HTERT RPE-1 (cell line): Measurements from ENCODE around the gene USP49.

Experiments used
- in situ Hi-C: fragments of 300-500 bp; cut with MboI; formaldehyde crosslinking; loops from 4 replicates; pipeline ENCODE4 v1.14.3; 2020; ENCODE audit warnings: low sequenced_read_pairs

USP49 gene

DNA sequence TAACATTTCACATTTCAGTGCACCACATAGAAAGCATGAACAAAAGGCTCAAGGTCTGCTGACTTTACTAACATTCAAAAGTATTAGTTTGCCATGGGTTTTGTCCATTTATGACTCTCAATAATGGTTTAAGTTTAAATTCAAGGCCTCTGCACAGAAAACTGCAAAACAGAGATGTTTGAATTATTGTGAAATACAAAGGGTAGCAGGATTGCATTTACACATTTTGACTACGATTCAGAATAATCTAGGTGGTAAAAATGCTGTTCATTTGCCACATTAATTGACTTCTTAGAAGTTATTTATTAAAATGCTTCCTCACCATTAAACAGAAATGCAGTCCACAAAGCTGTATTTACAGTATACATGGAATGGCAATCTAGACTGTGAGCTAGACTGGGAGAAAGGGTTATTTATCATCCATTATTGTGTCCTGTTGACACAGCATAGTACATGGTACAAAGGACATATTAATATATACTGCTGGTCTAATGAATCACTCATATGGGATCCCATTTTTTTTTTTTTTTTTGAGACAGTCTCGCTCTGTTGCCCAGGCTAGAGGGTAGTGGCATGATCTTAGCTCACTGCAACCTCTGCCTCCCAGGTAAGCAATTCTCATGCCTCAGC, 18.0 kb downstream of the USP49 start:
- in situ Hi-C loops, result no loop called here

DNA sequence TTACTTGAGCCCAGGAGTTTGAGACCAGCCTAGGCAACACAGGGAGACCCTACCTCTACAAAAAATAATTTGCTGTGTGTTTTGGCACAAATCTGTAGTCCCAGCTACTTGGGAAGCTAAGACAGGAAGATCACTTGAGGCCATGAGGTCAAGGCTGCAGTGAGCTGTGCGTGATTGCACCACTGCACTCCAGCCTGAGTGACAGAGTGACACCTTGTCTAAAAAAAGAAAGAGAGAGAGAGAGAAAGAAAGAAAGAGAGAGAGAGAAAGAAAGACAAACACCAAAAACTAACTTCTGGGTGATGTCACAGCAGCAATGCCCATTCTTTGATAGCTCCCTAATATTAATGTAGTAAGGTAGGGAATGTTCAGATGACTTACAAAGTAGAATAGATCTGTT, 20.4 kb downstream of the USP49 start:
- in situ Hi-C loops, result no loop called here

- in situ Hi-C loops, result no loop called here
These were observed 23.0 kb downstream of the USP49 start for GRCh38 chr6:41872147-41872546.

- in situ Hi-C loops, result no loop called here
These were observed 23.5 kb downstream of the USP49 start for GRCh38 chr6:41871691-41872090.

GRCh38 chr6:41859356-41859755, 35.8 kb downstream of the USP49 start:
- in situ Hi-C loops, result no loop called here

DNA sequence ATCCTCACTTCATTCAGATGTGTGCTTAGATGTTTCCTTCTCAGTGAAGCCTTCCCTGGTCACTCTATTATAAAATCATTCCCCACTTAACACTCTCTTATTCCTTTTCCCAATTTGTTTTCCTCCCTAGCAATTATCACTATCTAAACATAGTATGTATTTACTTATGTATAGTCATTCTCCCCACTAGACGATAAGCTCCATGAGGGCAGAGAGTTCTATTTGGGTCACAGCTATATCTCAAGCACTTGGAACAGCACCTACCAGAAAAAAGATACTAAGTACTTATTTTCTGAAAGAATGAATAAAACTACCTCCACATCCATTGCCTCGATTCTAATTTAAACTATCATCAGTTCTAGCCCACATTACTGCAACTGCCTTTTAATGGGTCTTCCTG, 36.5 kb downstream of the USP49 start:
- in situ Hi-C loops, result no loop called here

DNA sequence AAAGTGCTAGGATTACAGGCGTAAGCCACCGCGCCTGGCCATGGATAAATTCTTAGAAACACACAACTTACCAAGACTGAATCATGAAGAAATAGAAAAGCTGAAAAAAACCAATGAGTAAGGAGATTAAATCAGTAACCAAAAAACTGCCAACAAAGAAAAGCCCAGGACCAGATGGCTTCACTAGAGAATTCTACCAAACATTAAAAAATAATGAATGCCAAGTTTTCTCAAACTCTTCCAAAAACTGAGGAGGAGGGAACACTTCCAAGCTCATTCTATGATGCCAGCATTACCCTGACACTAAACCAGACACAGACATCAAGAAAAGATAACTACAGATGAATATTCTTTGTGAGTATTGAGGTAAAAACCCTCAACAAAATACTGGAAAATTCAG, 44.3 kb downstream of the USP49 start:
- in situ Hi-C loops, result no loop called here

- in situ Hi-C loops, result no loop called here
These were observed 48.4 kb downstream of the USP49 start for GRCh38 chr6:41846666-41847237.

DNA sequence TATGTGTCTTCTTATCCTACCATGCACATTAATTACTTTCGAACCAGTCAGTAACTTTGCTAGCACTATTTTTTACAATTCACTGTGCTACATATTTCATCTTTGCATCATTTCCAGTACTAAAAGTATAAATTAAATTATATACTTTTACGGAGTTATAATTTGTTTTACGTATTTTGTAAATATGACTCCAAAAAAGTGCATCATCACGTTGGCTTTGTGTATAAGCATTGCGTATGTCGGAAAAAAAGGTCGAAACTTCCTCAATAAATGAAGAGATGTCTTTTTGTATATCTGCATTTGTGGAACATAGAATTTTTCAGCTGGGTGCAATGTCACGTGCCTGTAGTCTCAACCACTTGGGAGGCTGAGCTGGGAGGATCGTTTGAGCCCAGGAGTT, 52.0 kb downstream of the USP49 start:
- in situ Hi-C loops, result no loop called here

DNA sequence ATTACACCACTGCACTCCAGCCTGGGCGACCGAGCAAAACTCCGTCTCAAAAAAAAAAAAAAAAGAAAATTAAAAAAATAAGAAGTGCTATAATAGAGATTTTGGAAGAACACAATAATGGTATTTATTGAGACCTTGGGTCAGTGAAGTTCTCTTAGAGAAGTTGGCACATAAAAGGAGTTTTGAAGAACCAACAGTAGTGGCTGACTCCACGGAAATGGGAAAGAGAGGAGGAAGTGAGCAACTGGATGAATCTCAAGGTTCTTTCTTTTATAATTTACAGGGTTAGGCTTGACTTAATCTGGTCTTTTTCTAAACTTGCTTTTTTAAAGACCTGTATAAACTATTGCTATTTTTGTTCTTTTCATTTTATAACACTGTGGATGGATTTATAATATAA, 54.8 kb downstream of the USP49 start:
- in situ Hi-C loops, result no loop called here

DNA sequence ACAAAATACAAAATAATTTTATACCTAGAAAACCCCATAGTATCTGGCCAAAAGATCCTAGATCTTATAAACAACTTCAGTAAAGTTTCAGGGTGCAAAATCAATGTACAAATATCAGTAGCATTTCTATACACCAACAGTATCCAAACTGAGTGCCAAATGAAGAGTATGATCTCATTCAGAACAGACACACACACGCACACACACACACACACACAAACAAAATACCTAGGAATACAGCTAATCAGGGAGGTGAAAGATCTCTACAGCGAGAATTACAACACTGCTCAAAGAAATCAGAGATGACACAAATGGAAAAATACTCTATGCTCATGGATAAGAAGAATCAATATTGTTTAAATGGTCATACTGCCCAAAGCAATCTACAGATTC, 58.5 kb downstream of the USP49 start:
- in situ Hi-C loops, result no loop called here

DNA sequence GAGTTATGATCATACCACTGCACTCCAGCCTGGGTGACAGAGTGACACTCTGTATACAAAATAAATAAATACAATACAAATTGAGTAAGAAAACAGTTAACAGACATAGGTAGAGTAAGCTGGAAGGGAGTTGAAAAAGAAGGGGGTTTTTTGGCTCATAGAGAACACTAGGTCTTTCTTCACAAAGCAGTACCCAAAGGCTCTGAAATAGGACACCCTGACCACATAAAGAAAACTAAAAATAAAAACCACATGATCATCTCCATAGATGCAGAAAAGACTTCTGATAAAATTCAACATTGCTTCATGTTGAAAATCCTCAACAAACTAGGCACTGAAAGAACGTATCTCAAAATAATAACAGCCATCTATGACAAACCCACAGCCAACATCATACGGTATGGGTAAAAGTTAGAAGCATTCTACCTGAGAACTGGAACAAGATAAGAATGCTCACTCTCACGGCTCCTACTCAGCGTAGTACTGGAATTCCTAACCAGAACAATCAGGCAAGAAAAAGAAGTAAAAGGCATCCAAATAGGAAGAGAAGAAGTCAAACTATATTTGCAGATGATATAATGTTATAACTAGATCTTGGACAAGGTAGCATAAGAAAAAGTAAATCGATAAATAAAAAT, 59.0 kb downstream of the USP49 start:
- in situ Hi-C loops, result no loop called here

- in situ Hi-C loops, result no loop called here
These were observed 62.9 kb downstream of the USP49 start for GRCh38 chr6:41832263-41832662.

DNA sequence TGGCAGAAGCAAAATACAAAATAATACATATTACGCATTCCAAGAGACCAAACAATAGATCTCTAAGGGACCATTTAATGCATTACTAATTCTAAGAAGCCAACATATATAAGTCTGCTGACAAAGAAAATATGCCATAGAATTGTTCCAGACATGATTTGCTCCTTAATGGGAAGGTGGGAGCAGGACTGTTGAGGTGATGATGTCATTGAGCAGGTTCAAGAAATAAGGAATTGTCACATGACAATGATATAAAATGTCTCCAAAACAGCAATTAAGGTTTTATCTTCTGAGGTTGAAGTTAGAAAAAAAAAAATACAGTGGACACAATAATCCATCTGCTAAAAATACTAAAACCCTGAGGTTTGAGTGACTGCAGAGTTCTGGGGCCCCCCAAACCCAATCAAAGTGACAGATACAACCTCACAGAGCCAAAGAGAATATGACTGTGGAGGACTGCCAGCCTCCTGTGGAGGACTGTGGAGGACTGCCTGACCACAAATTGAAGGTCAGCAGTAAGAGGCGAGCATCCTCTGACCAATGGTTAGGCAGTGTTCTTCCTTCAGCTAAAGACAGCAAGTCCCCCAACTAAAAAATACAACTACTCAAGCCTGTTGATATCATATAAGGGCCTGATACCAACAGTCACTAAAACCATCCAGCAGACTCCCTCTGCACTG, 68.7 kb downstream of the USP49 start:
- in situ Hi-C loops, result no loop called here

- in situ Hi-C loops, result no loop called here
These were observed 70.3 kb downstream of the USP49 start for GRCh38 chr6:41824571-41825569.

- in situ Hi-C loops, result no loop called here
These were observed 72.0 kb downstream of the USP49 start for GRCh38 chr6:41823178-41823577.

- in situ Hi-C loops, result no loop called here
These were observed 73.2 kb downstream of the USP49 start for GRCh38 chr6:41822021-41822420.

GRCh38 chr6:41821266-41821665, 73.9 kb downstream of the USP49 start:
- in situ Hi-C loops, result no loop called here

- in situ Hi-C loops, result no loop called here
These were observed 76.7 kb downstream of the USP49 start for GRCh38 chr6:41818271-41819054.

GRCh38 chr6:41815587-41815986, 79.6 kb downstream of the USP49 start:
- in situ Hi-C loops, result no loop called here
